A204.1 (cell line): ENCODE measurements around the gene BTBD3.

ENCODE experiments used
- FAIRE-seq: peaks from 2 replicates; lab custom pipeline; 2012; peaks lifted over from hg19 to GRCh38; lab: Jason Lieb, UNC

The BTBD3 gene

DNA sequence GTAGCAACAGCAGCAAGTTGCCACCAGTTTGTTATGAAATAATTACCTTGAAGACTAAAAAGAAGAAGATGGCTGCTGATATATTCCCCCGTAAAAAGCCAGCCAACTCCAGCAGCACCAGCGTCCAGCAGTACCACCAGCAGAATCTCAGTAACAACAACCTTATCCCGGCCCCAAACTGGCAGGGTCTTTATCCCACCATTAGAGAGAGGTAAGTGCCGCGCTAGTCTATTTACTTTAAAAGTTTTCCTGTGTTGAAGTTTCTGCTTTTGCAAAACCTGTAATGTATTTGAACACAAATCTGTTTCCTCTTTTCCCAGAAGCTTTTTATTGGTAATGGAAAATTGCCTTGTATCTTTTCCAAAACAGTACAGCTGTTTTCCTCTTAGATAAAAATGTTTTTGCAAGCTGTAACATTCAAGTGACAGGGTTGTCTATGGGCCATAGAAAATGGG, 725 bp downstream of the BTBD3 start:
- no peak for FAIRE-seq

DNA sequence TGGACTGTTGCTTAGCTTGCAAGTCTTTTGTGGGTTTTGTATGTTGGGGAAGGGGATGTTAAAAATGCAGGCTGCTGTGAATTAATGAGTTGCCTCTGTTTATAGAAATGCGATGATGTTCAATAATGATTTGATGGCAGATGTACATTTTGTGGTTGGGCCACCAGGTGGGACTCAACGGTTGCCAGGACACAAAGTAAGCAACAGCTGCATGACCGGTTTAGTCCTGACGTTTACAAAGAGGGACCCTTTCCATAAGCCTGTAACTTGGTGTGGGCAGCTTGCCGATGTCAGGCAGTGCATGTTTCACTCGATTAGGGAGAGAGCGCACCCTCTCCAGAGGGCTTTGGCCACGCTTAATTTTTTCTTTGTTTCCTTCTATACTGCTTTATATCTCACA, 1.3 kb downstream of the BTBD3 start:
- FAIRE-seq, result no peak

DNA sequence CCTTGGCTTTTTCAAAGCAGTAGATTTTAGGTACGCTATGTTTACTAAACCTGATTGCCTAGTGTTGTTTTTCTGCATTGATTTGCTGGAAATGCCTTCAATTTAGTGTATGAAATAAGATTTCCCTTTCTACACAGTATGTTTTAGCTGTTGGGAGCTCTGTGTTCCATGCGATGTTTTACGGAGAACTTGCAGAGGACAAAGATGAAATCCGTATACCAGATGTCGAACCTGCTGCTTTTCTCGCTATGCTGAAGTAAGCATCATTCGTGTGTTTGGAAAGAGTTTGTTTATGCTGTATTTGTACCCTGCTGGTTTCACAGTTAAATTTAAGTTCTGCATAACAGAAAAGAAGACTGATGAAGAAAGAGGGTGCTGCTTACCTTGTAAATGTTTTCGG, 1.9 kb downstream of the BTBD3 start:
- no peak for FAIRE-seq

DNA sequence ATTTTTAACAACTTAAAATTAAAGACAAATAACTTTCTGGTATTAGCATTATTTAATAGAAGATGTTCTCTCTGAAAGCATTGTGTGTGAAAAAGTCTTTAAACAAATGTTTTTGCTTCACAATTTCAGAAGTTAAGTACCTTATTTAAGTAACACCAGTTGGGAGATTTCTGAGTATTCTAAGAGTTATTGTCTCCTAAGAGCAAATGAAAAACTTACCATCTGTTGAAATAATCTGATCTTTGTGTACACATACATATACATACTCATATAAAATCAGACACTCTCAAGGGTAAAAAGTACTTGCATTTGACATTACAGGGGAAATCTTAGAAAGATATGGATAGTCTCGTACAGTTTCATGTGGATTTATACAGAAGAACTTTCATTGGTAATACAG, 2.4 kb downstream of the BTBD3 start:
- FAIRE-seq, result no peak

DNA sequence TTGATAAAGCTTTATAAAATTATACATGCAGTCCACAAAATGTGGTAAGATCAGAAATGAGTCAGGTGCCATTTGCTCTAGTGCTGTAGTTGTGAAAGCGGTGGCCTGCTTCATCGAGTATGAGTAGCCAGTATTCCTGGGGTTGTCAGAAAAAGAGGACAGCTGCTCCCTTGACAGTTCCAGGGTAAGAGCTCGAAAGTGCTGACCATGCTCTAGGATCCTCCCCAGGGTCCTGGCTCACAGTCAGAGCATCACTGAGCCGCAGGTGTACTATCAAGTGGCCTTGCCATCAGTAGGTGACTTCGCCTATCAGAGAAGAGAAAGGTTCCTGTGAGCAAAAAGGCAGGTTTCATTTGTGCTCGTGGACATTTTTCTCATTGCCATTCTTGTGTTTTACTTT, 3.6 kb downstream of the BTBD3 start:
- FAIRE-seq, result no peak

DNA sequence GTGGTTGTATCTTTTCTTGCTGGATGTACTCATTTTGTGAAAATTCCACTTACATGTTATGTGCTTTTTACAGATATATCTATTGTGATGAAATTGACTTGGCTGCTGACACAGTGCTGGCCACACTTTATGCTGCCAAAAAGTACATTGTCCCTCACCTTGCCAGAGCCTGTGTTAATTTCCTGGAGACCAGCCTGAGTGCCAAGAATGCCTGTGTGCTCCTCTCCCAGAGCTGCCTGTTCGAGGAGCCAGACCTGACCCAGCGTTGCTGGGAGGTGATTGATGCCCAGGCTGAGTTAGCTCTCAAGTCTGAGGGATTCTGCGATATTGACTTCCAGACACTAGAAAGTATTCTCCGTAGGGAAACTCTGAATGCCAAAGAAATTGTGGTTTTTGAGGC, 4.9 kb downstream of the BTBD3 start:
- FAIRE-seq, result no peak

DNA sequence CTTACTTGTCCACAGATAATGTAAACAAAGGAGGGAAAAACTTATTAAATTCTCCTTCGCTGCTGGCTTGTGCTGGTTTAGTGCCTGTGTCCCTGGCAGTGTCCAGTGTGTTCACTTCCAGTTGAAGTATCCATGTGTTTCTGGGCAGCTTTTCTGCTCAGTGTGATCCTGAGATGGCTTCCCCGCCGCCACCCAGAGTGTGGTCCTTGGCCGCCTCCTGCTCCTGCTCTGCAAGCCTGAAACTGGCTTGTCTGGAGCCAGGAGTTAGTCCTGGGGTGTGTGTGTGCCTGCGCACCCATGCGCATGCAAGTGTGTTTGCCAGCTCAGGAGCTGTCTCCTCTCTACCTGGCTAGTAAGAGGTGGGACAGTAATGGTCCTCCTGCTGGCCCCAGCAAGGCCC, 7.2 kb downstream of the BTBD3 start:
- no peak for FAIRE-seq

DNA sequence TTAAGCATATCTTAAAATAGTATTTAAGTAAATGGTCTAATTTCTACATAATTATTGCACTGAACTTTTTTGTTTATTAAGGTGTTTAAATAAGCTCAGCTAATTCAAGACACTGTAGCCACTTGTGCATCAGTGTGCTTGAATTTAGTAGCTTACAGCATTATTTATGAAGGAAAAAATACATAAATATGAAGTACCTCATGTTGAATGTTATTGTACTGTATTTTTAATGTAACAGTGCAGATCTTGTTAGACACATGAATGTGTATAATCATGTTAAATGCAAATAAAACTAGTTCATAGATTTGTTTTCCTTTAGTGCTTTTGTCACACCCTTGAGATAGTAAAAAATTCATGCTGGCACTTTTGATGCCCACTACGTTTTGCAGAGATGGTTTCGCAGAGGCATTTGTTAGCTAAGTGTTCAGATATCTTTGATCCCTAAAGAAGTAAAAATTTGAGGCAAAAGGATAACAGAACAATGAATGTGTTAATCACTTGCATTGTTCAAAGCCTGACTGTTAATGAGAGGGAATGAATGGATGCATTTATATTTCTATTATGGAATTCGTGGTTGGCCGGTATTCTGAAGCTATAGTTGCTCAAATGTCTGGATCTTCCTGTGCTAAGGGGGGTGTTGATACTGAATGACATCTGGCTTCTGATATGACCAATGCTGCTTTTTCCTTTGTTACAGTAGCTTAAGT, 8.8 kb downstream of the BTBD3 start:
- no peak for FAIRE-seq

DNA sequence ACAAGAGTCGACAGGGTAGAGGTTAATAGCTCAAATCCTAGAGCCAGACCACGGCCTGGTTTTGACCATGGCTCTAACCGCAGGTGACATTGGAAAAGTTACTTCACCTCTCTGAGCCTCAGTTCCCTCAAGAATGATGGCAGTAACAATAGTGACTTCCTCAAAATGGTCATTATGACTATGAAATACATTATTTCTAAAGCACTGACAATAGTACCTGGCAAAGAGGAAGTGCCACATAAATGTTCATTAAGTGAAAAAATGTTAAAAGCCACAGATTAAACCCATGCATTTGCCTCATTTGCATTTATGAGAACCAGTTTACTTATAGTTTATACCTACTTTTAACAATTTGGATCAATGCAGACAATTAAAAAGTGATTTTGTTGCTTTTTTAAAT, 12.3 kb downstream of the BTBD3 start:
- no peak for FAIRE-seq

DNA sequence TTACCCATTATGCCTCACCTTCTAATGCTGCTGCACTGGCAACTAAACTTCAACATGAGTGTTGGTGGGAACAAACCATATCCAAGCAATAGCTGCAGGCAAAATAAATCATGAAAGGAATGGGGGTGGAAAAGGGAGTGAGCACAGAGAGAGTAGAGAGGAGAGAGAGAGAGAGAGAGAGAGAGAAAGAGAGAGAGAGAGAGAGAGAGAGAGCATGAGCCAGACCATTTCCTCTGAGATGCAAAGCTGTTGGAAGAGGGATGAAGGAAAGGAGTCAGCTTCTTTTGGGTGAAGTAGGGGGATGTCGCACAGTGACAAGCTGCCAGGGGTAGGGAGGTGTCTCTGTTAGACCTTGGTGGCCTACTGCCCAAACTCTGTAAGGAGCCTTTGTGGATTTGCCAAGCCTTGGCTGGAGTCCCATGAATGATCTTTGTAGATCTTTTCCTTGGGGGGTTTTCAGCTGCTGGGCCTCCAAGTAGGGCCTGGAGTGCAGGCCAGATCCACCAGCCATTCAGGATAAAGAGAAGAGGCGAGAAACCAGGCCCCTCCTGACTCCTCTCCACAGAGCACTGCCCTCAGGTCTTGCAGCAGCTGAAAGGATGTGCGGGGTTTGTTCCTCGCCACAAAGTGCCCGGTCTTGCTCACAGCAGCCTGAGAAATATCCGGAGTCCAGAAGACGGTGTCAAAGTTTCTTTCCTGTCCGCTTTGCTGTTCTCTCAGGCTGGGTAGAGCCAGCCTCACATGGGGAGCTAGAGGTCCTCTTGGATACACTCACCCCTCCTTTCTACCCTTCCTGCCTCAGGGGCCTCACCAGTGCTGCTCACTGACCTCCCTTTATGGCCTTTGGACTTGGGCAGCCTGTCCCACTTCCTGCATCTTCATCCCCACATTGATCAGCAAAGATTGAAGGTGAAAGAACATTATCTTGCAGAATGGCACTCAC, 17.8 kb downstream of the BTBD3 start:
- no peak for FAIRE-seq

DNA sequence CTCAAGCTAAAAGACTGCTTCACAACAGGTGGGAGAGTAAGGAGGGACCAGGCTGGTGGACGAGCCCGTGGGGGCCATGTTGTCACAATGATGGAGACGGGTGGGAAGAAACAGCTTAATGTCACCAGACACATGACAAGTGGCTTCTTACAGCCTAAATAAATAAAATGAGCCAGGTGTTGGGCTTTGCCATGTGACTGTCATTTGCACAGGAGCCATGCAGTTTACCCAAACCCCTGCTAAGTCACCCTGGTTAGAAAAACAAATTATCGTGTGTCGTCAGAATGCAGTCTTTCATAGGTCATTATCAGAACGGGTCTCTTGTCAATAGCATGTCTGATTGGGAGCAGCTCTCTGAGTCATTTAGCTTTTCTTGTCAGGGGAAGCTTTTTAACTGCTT, 18.5 kb downstream of the BTBD3 start:
- FAIRE-seq, result no peak

DNA sequence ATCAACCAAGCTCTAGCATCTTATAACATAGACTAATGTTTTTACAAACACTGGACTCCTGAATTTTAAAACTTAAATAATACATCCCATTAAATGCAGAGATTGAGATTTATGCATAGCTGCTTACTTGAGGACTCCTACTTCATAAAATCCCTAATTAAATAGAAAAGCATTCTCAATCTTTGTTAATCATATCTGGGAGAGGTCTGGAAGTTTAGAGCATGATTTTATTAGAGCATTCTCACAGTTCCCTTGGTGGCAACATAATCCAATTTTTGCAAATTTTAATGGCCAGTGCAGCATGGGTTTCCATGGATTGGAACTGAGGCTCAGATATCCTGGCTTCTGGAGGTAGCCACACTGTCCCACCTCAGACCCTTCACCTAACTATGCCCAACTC, 19.5 kb downstream of the BTBD3 start:
- no peak for FAIRE-seq

DNA sequence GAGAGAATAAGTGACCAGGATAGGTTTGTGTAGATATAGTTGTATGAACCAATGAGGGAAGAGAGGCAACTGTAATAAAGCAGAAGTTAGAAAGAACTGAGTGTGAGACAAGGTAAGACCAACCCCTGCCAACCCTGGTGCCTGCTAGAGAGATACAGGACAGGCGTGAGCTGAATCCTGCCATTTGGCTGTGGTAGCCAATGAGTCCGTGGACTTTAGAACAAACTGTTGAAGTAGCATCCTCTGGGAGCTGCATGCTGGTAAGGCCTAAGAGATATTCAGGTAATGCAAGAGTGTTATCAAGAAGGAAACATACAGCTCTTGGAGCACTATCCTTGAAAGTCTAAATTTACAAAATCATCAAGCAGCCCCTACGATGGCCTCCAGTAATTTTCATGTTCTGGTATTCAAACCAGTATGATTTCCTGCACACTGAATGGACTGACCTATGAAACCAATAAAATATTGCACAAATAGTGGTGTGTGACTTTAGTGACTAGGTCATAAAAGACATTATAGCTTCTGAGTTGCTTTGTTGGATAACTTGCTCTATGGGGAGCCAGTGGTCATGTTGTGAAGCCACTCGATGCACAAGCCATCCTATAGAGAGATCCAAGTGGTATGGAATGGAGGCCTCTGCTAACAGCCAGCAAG, 24.0 kb downstream of the BTBD3 start:
- FAIRE-seq, result no peak

DNA sequence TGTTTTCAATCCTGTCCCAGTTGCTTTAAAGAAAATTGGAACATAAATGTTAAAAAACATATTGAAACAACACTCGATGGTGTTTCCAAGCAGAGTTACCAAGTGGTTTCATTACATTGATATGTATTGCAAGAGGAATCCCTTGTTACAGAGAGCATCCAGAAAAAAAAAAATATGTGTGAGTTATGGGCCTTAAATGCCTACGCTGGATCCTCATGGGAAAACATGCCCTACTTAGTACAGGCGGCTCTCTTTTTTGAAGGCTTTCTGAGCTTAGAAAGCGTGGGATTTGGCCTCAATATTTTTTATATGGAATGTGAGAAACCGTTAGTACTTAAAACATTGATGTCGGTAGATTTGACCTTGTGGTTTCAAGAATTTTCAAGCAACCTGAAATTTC, 26.1 kb downstream of the BTBD3 start:
- FAIRE-seq, result no peak

DNA sequence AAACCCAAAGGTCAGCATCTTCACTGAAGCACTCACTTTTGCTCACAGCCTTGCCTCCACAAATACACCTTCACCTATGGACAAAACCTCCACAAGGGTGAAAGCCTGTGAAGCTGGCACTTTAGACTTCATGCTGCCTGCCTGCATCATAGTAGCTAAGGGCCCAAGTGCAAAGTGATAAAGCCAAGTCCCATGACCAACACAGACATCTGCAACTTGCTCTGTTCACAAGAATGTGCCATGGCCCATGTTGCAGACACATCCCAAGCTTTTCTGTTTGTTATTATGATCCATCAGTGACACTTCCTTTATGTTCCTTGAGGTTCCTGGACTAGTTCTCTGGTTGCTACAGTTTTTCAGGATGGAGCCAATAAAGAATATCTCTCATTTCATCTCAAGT, 31.1 kb downstream of the BTBD3 start:
- no peak for FAIRE-seq

DNA sequence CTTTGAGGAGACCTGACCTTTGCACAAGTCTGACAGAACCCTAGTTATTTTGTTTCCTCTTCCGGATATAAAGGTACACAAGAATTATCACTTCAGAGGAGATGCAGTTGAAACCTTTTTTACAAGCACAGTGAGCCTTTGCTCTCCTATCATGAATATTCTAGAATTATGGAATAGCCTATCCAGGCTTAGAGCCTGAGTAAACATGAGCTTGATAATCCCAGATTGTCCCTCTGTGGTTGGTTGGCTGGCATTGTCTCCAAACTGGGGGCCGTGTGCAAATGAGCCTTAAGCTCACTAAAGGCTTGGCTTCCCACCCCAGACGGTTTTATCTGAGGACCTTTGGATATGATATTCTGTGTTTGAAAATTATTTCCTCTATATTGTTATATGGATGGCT, 32.0 kb downstream of the BTBD3 start:
- no peak for FAIRE-seq

DNA sequence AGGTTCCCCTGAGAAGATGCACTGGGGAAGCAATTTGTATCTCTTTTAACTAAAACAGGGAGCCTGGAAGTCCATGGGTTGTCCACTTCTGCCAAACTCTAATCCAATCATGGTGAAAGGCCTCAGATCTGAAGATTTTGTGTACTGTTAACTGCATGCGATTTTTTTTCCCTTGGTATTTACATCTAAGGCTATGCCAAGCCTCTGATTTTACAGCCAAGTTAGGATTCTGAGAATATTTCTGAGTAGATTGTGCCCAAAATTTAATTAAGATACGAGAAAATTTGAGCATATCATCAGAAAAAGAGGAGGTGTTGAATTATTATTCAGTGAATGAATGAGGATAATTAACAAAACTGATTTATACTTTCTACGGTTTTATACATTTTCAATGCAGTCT, 34.0 kb downstream of the BTBD3 start:
- no peak for FAIRE-seq

DNA sequence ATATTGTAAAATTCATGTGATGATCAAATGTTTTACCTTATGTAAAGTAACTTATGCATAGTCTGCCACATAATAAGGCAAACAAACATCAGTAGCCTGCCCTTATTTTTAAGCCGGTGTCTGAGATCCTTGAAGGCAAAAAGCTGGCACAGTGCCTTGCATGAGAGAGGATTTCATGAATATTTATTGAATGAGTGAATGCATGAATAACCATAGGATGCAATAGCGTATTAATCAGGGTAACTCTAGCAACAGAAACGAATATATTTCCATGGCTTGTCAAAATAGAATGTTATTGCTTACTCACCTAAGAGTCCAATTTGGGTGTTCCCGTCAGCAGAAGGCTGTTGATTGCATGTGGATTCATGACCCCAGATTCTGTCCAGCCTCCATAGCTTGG, 34.9 kb downstream of the BTBD3 start:
- no peak for FAIRE-seq

DNA sequence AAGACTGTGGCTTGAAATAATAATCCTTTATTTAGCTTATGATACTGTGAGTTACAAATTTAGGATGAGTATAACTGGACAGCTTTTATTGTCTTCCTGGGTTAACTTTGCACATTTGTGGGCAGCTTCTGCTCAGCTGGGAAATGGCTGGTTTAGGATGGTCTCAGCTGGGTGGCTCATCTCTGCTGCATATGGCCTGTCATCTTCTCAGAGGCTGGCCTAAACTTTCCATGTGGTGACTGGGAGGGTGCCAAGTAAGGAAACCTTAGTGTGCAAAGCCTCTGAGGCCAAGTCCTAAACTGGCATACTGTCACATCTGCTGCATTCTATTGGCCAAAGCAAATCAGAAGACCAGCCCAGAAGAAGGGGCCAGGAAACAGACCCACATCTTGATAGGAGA, 40.2 kb downstream of the BTBD3 start:
- no peak for FAIRE-seq

DNA sequence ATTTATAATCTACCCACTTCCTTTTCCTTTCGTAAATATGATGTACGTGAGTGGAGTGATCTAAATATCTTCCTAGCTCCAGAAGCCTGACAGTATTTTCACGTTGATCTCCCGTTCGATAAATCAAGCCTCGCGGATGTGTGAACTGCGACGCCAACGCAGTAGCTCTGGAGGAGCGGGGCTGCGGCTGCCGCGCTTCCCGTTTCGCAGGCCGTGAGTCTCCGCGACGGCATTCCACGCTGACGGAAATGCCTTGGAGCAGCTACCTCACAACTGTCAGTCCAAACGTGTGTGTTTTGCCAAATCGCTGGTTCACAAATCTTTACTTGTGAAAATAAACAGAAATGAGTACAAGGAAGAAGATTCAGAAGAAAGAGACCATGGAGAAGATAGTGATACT, 41.2 kb downstream of the BTBD3 start:
- FAIRE-seq, result no peak

DNA sequence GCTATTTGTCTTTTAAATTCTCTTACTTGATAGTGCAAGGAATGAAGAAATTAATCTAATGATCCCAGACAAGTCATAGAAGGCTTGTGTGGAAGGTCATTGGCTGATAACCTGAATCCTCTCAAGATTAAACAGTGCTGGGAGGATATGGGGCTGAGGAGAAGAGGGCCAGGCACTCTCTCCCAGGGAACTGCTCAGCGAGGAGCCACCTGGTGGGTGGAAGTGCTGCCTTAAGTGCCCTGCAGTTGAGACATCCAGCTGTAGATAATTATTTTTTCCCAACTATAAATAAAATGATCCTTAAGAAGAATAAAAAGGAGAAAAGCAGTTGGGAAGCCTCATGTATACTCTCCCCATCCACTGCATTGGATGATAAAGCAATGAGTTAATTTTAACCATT, 47.9 kb downstream of the BTBD3 start:
- no peak for FAIRE-seq

DNA sequence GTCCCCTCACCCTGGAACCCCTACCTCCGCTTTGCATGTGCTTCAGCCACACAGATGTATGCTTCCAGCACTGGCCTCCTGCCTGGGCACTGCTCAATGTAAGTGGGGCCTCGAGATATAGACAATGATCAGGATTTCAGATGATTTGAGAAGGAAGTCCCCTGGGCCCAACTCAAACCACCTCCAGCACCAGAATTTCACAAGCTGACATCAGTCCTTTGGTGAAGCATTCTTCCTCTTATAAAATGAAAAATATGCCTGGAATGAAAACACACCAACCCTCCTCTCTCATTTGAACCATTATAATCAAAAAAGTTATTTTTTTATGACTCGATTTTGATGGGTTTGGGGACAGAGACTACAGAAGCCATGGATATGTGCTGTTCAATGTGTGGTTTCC, 48.5 kb downstream of the BTBD3 start:
- FAIRE-seq, result no peak

DNA sequence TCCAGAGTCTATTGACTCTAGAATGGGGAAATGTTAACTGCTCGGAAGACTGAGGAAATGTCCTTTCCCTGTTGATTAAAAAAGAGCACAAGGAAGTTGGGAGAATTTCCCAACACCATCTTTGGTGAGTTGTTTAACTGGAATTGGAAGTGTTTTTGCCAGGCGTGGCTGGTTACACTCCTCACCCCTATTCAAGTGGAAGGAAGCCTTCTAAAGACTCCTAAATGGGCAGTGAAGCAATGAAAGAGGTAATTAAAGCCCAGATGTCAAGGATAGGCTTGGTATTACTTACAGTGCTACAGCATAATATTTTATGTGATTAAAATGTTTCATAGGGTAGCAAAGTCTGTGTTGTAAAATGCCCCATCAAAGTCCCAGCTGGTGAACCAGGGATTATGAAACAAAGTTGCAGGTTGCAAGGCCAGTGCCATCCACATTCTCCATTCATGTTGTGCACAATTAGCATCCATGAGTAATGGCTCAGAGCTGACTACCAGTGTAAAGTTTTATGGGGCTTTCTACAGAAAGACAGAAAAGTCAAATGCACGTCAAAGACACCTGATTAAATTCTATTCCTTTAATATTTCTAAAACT, 52.6 kb downstream of the BTBD3 start:
- FAIRE-seq, result no peak
